ENCODE measurements around the gene SUGCT. TPM values are rescaled to one million over a fixed set of nuclear protein-coding genes. Genes with fewer than 3 reads are reported as not detected.

Gene SUGCT
- total and polyA plus RNA-seq, 3 experiments from 2014 or later: 1.1 to 1.4 (median 1.3) TPM

- H3K27ac Mint-ChIP-seq: no peak overlapping the region
- no peaks in the 10 kb centered on the region for H3K27me3 ChIP-seq (ENCODE audit: insufficient read depth, low read length, poor library complexity, severe bottlenecking)
- H3K9me3 ChIP-seq (ENCODE audit: low read length): no peaks in the 10 kb centered on the region
- no peaks in the 10 kb centered on the region for H3K36me3 Mint-ChIP-seq
- ChIA-PET POLR2A (no interaction called here), CTCF (no interaction called here)
- no peaks in the 10 kb centered on the region for H3K4me1 ChIP-seq (ENCODE audit: insufficient read depth, low read length)
- no peak overlapping the region for H3K27ac ChIP-seq (ENCODE audit: low read depth, low read length)
- DNase-seq: no peak
- no peak overlapping the region for H3K4me3 ChIP-seq (ENCODE audit: low read length)
- H3K4me1 Mint-ChIP-seq: no peaks in the 10 kb centered on the region
- H3K4me3 Mint-ChIP-seq: no peak overlapping the region
- H3K9me3 Mint-ChIP-seq: peaks cover 0 to 20% (median 16%) of the 10 kb centered on the region in 5 donors
- H3K27me3 Mint-ChIP-seq: no peaks in the 10 kb centered on the region
- no peaks in the 10 kb centered on the region for H3K36me3 ChIP-seq (ENCODE audit: insufficient read depth, low read length)
Observed at GRCh38 chr7:40885503-40885902, 750.7 kb downstream of the SUGCT start.

- Mint-ChIP-seq H3K4me3 (no peak overlapping the region), H3K27me3 (no peaks in the 10 kb centered on the region), H3K4me1 (no peaks in the 10 kb centered on the region), H3K36me3 (no peaks in the 10 kb centered on the region), H3K27ac (no peak overlapping the region), H3K9me3 (peaks cover 8 to 26% (median 16%) of the 10 kb centered on the region in 5 donors)
- Histone ChIP-seq H3K4me3 (ENCODE audit: low read length) (no peak overlapping the region), H3K4me1 (ENCODE audit: insufficient read depth, low read length) (no peaks in the 10 kb centered on the region), H3K36me3 (ENCODE audit: insufficient read depth, low read length) (no peaks in the 10 kb centered on the region), H3K9me3 (ENCODE audit: low read length) (no peaks in the 10 kb centered on the region), H3K27ac (ENCODE audit: low read depth, low read length) (no peak overlapping the region), H3K27me3 (ENCODE audit: insufficient read depth, low read length, poor library complexity, severe bottlenecking) (no peaks in the 10 kb centered on the region)
- ChIA-PET CTCF (no interaction called here), POLR2A (no interaction called here)
- no peak for DNase-seq
Observed at GRCh38 chr7:40887099-40887498, 752.3 kb downstream of the SUGCT start.

DNA sequence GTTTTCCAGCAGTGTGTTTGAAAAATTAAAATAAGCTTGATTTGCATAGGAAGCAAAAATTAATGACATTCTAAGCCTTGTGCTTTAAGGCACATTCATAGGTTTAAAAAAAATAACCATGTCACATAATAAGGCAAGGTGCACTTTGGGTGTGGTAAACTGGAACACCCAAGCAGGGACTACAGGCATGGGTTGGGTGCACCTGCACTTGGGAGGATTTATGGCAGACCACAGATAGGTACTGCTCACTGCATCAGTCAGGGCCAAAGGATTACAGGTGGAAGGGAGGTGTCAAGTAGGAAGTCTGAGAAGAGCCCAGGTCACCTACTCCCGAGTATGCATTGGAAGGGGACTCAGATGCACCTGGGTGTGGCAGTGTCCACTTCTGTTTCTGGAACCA is 753.7 kb downstream of the SUGCT start:
- DNase-seq: no peak
- H3K36me3 ChIP-seq (ENCODE audit: insufficient read depth, low read length): no peaks in the 10 kb centered on the region
- H3K27ac ChIP-seq (ENCODE audit: low read depth, low read length): no peak overlapping the region
- H3K36me3 Mint-ChIP-seq: no peaks in the 10 kb centered on the region
- no peak overlapping the region for H3K4me3 Mint-ChIP-seq
- H3K4me1 Mint-ChIP-seq: no peaks in the 10 kb centered on the region
- ChIA-PET POLR2A (no interaction called here), CTCF (no interaction called here)
- no peaks in the 10 kb centered on the region for H3K27me3 ChIP-seq (ENCODE audit: insufficient read depth, low read length, poor library complexity, severe bottlenecking)
- no peaks in the 10 kb centered on the region for H3K9me3 ChIP-seq (ENCODE audit: low read length)
- no peak overlapping the region for H3K27ac Mint-ChIP-seq
- no peak overlapping the region for H3K4me3 ChIP-seq (ENCODE audit: low read length)
- no peaks in the 10 kb centered on the region for H3K4me1 ChIP-seq (ENCODE audit: insufficient read depth, low read length)
- no peaks in the 10 kb centered on the region for H3K27me3 Mint-ChIP-seq
- H3K9me3 Mint-ChIP-seq: peaks cover 10 to 23% (median 17%) of the 10 kb centered on the region in 5 donors

DNA sequence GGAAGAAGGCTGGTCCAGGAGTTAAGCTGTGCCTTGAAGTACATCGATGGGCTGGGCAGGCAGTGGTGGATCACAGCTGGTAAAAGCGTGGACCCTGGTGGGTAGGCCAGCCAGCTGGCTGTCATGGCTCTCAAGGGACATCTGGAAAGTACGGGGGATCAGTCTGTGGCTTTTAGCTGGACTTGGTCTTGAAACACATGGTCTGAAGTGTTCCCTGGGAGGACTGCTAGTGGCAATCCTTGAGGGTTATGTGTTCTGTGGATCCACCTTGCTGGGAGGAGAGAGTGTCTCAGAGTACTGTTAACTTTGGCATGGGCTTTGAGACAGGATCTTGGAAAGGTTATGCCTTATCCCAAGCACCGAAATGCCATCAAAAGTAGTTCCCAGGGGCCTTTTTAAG is 754.3 kb downstream of the SUGCT start:
- POLR2A ChIA-PET: no interaction called here
- H3K4me1 ChIP-seq (ENCODE audit: insufficient read depth, low read length): no peaks in the 10 kb centered on the region
- no peak overlapping the region for H3K4me3 Mint-ChIP-seq
- H3K27me3 ChIP-seq (ENCODE audit: insufficient read depth, low read length, poor library complexity, severe bottlenecking): no peaks in the 10 kb centered on the region
- peaks cover 10 to 23% (median 17%) of the 10 kb centered on the region in 5 donors for H3K9me3 Mint-ChIP-seq
- no peaks in the 10 kb centered on the region for H3K4me1 Mint-ChIP-seq
- H3K36me3 Mint-ChIP-seq: no peaks in the 10 kb centered on the region
- CTCF ChIA-PET: no interaction called here
- no peak overlapping the region for H3K27ac ChIP-seq (ENCODE audit: low read depth, low read length)
- no peak for DNase-seq
- no peaks in the 10 kb centered on the region for H3K36me3 ChIP-seq (ENCODE audit: insufficient read depth, low read length)
- H3K27me3 Mint-ChIP-seq: no peaks in the 10 kb centered on the region
- H3K9me3 ChIP-seq (ENCODE audit: low read length): no peaks in the 10 kb centered on the region
- H3K4me3 ChIP-seq (ENCODE audit: low read length): no peak overlapping the region
- no peak overlapping the region for H3K27ac Mint-ChIP-seq

GRCh38 chr7:40889539-40889938 is 754.7 kb downstream of the SUGCT start:
- DNase-seq: no peak
- no peaks in the 10 kb centered on the region for H3K4me1 Mint-ChIP-seq
- no peaks in the 10 kb centered on the region for H3K27me3 Mint-ChIP-seq
- no peaks in the 10 kb centered on the region for H3K9me3 ChIP-seq (ENCODE audit: low read length)
- H3K36me3 ChIP-seq (ENCODE audit: insufficient read depth, low read length): no peaks in the 10 kb centered on the region
- CTCF ChIA-PET: no interaction called here
- H3K4me1 ChIP-seq (ENCODE audit: insufficient read depth, low read length): no peaks in the 10 kb centered on the region
- H3K27ac ChIP-seq (ENCODE audit: low read depth, low read length): no peak overlapping the region
- H3K4me3 Mint-ChIP-seq: no peak overlapping the region
- H3K27ac Mint-ChIP-seq: no peak overlapping the region
- no peak overlapping the region for H3K4me3 ChIP-seq (ENCODE audit: low read length)
- POLR2A ChIA-PET: no interaction called here
- H3K27me3 ChIP-seq (ENCODE audit: insufficient read depth, low read length, poor library complexity, severe bottlenecking): no peaks in the 10 kb centered on the region
- peaks cover 10 to 23% (median 17%) of the 10 kb centered on the region in 5 donors for H3K9me3 Mint-ChIP-seq
- no peaks in the 10 kb centered on the region for H3K36me3 Mint-ChIP-seq

DNA sequence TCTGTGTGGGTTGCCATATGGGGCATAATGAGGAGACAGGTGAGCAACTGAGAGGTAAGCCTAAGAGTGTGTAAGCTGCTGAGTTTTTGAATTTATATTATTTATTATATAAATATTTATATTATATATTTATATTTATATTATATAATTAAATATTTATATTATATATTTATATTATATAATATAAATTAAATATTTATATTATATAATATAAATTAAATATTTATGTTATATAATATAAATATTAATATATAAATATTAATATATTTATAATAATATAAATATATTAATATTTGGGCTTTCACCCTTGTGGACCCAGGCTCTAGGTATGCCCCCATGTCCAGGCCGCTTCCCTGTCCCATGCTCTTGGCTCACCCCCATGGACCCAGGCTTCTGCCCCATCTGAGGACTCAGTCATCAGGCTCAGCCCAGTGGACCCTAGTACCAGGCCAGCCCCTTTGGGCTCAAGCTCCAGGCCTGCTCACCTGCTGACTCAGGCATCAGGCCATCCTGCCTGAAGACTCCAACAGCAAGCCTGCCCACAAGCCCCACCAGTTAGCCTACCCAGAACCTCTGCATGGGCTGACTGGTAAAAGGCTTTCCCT is 755.4 kb downstream of the SUGCT start:
- CTCF ChIA-PET: no interaction called here
- no peaks in the 10 kb centered on the region for H3K36me3 ChIP-seq (ENCODE audit: insufficient read depth, low read length)
- POLR2A ChIA-PET: no interaction called here
- Mint-ChIP-seq H3K36me3 (no peaks in the 10 kb centered on the region), H3K27me3 (no peaks in the 10 kb centered on the region), H3K9me3 (peaks cover 10 to 22% (median 17%) of the 10 kb centered on the region in 5 donors), H3K27ac (no peak overlapping the region), H3K4me1 (no peaks in the 10 kb centered on the region), H3K4me3 (no peak overlapping the region)
- no peaks in the 10 kb centered on the region for H3K9me3 ChIP-seq (ENCODE audit: low read length)
- DNase-seq: no peak
- no peak overlapping the region for H3K4me3 ChIP-seq (ENCODE audit: low read length)
- no peak overlapping the region for H3K27ac ChIP-seq (ENCODE audit: low read depth, low read length)
- H3K27me3 ChIP-seq (ENCODE audit: insufficient read depth, low read length, poor library complexity, severe bottlenecking): no peaks in the 10 kb centered on the region
- no peaks in the 10 kb centered on the region for H3K4me1 ChIP-seq (ENCODE audit: insufficient read depth, low read length)

GRCh38 chr7:40891232-40891631 is 756.4 kb downstream of the SUGCT start:
- CTCF ChIA-PET: no interaction called here
- Histone ChIP-seq H3K27ac (ENCODE audit: low read depth, low read length) (no peak overlapping the region), H3K36me3 (ENCODE audit: insufficient read depth, low read length) (no peaks in the 10 kb centered on the region), H3K4me3 (ENCODE audit: low read length) (no peak overlapping the region), H3K4me1 (ENCODE audit: insufficient read depth, low read length) (no peaks in the 10 kb centered on the region), H3K9me3 (ENCODE audit: low read length) (no peaks in the 10 kb centered on the region), H3K27me3 (ENCODE audit: insufficient read depth, low read length, poor library complexity, severe bottlenecking) (no peaks in the 10 kb centered on the region)
- no peak for DNase-seq
- no peak overlapping the region for H3K4me3 Mint-ChIP-seq
- peaks cover 10 to 22% (median 15%) of the 10 kb centered on the region in 5 donors for H3K9me3 Mint-ChIP-seq
- POLR2A ChIA-PET: no interaction called here
- no peaks in the 10 kb centered on the region for H3K4me1 Mint-ChIP-seq
- no peaks in the 10 kb centered on the region for H3K27me3 Mint-ChIP-seq
- H3K36me3 Mint-ChIP-seq: no peaks in the 10 kb centered on the region
- no peak overlapping the region for H3K27ac Mint-ChIP-seq

DNA sequence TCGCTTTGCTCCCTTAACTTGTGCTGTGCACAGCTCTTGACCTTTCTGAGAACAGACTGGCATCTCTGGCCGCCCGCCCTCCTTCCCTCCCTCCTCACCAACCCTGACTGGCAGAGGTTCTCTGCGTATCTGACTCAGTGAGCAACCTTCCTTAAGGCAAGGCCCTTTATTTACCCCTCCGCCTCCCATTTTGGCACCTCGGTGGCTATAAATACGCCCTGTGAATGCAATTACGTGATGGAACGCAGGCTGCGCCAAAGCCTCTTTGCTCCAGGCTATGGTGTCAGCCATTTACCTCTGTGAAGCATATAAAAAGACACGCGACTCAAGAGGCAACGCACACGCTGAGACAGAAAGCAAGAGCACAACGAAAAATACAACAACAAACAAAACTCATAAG is 764.3 kb downstream of the SUGCT start:
- Histone ChIP-seq H3K27me3 (ENCODE audit: insufficient read depth, low read length, poor library complexity, severe bottlenecking) (no peaks in the 10 kb centered on the region), H3K36me3 (ENCODE audit: insufficient read depth, low read length) (no peaks in the 10 kb centered on the region), H3K4me3 (ENCODE audit: low read length) (no peak overlapping the region), H3K27ac (ENCODE audit: low read depth, low read length) (no peak overlapping the region), H3K4me1 (ENCODE audit: insufficient read depth, low read length) (no peaks in the 10 kb centered on the region), H3K9me3 (ENCODE audit: low read length) (no peaks in the 10 kb centered on the region)
- Mint-ChIP-seq H3K27ac (no peak overlapping the region), H3K27me3 (no peaks in the 10 kb centered on the region), H3K4me1 (no peaks in the 10 kb centered on the region), H3K4me3 (no peak overlapping the region), H3K9me3 (peaks cover 9 to 31% (median 13%) of the 10 kb centered on the region in 5 donors), H3K36me3 (no peaks in the 10 kb centered on the region)
- ChIA-PET POLR2A (no interaction called here), CTCF (no interaction called here)
- DNase-seq: no peak
